Inferior parietal cortex (tissue), 1 donor: ENCODE measurements around the gene EPB41.
A peak's percentile ranks its signal among the peaks of the same experiment; 100 is the strongest.
"Not testable (repeated sequence)": the region's sequence is repeated elsewhere in the genome, so short reads cannot be mapped to it uniquely, and the experiment has no call there.

Experiments used
- DNase-seq: peaks from one replicate; pipeline ENCODE4 v3.0.0-alpha.2; 2016; ENCODE audit errors: extremely low spot score

EPB41 gene

GRCh38 chr1:28976248-28976647, 61.9 kb downstream of the EPB41 start:
- no peak for DNase-seq

DNA sequence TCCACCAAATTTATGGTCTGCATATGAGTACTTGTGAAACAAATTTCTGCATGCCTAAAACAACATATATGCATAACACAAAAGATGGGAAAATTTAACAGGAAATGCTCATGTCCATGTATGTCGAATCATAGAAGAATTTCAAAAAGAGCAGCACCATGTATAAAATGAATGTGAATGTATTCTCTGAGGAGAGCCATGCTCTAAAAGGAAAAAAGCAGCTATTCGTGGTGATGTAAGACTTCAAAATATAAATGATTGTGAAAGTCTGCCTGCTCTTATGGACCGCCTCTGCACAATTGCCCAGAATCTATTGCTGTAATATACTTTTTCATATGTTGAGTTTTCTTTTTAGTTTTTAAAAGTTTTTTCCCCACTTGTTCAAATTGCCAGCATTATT, 66.8 kb downstream of the EPB41 start:
- no peak for DNase-seq

- no peak for DNase-seq
These were observed 67.8 kb downstream of the EPB41 start for GRCh38 chr1:28982198-28982597.

- no peak for DNase-seq
These were observed 68.7 kb downstream of the EPB41 start for GRCh38 chr1:28983091-28983490.

GRCh38 chr1:28983509-28984310, 69.3 kb downstream of the EPB41 start:
- no peak for DNase-seq

DNA sequence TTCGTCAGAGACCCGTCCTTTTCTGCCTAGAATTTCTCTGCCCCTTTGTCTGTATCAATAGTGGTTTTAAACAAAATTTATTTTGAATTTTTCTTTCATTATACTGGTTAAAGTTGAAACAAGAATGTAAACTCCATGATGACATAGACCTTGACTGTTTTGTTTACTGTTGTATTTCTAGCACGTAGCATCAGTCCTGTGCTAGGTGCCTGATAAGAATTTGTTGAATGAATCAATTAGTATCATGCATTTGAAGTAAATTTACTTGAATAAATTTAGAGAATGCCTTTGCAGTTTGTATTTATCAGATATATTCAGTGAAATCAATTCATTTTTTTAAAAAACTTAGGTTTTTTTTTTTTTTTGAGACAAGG, 69.9 kb downstream of the EPB41 start:
- no peak for DNase-seq

DNA sequence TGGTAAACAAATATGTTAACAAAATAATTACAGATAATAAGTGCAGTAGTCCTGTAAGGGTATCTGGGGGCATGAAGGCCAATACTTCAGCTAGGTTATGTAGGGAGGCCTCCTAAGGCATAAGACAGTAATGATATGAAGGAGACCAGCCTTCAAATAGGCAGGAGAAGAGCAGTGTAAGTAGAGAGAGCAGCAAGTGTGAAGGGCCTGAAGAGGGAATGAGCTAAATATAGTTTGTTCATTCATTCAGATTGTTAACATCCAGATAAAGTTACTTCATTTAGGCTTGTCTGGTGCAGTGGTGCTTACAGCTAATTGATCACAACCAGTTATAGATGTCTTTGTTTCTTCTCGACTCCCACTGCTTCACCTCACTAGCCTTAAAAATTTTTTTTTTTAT, 71.1 kb downstream of the EPB41 start:
- DNase-seq = no peak

DNA sequence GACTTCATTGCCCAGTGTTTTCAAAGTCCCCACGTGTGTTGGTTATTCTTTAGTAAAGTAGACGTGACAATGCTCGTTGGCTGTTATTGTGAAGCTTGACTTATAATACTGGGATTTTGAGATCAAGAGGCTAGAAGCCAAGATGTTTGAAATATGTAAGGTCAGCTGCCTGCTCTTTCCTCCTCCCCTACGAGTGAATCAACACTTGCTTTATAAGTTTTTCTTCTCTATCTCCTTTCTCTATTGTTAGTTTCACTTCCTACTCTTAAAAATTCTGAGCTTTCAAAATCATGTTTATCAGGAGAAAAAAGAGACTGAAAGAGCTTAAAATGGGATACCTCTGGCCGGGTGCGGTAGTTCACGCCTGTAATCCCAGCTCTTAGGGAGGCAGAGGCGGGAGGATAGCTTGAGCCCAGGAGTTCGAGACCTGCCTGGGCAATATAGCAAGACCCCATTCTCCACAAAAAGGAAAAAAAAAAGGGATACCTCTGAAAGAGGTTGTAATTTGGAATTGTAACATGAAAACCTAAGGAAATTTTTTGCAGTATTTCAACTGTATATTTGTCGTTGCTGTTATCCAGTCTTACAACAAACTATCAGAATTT, 72.0 kb downstream of the EPB41 start:
- DNase-seq = no peak

DNA sequence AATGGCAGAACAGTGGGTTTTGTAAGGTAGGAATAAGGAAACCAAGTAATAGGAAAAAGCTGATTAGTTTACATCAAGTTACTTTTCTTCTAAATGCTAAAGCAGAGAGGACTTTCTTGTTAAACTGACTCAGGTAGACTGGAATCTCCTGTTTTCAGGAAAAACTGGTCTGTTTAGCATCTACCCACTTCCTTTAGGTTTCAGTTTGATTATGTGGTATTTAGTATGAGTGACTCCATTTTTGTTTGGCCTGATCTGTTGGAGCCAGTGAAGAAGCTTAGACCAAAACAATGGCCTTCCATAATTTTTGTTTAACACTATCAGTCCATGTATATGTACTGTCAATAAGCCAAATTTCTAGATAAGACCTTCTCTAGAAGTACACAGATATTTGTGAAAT, 88.4 kb downstream of the EPB41 start:
- DNase-seq = no peak

GRCh38 chr1:29004288-29004687, 89.9 kb downstream of the EPB41 start:
- DNase-seq = no peak

- DNase-seq = no peak
These were observed 90.4 kb downstream of the EPB41 start for GRCh38 chr1:29004798-29005197.

GRCh38 chr1:29011775-29012174, 97.4 kb downstream of the EPB41 start:
- no peak for DNase-seq

GRCh38 chr1:29017235-29017634, 102.9 kb downstream of the EPB41 start:
- DNase-seq = no peak

GRCh38 chr1:29017975-29018712, 103.8 kb downstream of the EPB41 start:
- no peak for DNase-seq

GRCh38 chr1:29022620-29023019, 108.3 kb downstream of the EPB41 start:
- no peak for DNase-seq

DNA sequence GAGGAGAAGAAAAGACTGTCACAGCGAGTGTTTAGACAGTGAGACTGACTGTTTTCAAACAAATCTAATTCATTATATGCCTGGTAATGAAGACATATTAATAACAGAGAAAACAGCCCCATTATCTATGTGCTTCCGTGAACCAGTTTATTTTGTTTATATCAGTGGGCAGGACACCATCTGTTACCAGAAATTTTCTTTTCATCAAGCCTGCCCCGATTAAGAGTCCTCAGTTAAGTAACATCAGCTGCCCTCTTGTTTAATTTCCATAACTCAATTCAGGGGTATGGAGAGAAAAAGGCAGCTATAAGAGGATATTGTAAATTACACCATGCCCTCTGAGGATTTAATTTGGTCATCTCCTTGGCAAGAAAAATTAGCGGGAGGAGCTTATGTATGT, 115.3 kb downstream of the EPB41 start:
- DNase-seq = no peak

GRCh38 chr1:29032841-29033240, 118.5 kb downstream of the EPB41 start:
- no peak for DNase-seq

DNA sequence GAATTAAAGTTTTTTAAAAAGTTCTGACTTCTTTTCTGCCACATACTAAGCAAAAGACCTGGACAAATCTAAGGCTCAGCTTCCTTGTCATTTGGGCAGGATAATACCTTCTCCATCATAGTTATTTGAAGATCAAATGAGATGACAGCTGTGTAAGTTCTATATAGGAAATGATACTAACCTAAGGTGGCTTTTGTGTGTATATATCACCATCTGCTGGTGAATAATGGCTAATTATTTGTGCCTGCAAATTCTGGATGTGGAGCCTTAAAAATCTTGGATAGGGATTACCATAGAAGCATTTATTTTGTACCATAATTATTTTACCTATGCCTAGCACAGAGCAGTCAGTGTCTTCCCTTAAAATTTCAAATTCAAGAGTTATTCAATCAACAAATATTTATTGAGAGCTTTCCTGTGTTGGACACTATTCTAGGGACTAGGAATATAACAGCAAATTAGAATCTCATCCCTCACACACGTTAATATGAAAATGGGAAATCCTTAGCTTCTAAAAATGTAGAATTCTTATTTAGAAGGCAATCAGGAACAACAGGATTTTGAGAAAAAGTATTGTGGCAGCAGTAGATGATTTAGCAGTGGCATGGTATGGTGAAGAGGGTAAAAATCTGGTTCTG, 119.6 kb downstream of the EPB41 start:
- peak; percentile 76 for DNase-seq

DNA sequence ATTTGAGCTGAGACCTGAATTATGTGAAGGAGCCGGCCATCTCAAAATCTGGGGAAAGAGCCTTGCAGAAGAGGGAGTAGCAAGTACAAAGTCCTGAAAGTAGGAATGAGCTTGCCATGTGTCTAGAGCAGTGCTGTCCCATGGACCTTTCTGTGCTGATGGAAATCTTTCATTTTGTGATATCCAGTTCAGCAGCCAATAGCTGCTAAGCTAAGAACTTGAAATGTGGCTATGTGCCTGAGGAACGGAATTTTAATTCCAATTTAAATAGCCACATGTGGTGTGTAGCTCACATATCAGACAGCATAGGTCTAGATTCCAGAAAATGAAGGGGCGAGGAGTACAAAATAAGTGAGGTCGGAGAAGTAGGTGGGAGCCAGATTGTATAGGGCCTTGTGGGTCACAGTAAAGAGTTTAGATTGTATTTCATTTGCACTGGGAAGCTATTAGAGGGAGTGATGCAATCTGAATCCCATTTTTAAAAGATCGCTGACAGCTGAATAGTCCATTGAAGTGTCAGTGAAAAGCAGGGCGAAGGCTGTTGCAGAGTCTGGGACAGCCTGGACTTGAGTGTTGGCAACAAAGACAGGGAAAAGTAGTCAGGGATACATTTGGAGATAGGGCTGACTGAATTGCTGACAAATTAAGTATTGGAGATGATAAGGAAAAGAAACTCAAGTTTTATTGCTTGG, 129.1 kb downstream of the EPB41 start:
- no peak for DNase-seq

DNA sequence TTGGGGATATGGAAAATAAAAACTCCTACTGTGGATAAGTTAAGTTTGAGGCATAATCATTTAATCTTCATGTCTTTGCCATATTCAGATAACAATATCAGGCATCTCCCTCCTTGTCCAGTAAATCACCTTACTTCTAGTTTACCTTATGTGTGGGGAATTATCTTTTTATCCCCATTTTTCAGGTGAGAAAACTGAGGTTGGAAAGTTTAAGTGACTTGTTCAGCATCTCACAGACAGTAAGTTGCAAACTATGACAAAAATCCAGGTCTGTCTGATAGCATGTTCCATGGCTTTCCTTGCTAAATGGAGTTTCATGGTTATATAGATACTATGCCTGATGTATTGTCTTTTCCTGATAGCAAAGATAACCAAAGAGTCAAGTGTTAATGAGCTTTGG, 129.6 kb downstream of the EPB41 start:
- DNase-seq = no peak

GRCh38 chr1:29045663-29046062, 131.3 kb downstream of the EPB41 start:
- not testable (repeated sequence) for DNase-seq

- DNase-seq = no peak
These were observed 132.8 kb downstream of the EPB41 start for GRCh38 chr1:29047142-29047541.
